CD8-positive, alpha-beta memory T cell (primary cell): ENCODE measurements around the gene BDH1. TPM values are rescaled to one million over a fixed set of nuclear protein-coding genes. Genes with fewer than 3 reads are reported as not detected.

Source experiments
- CTCF ChIA-PET: fragments of 350-600 bp; sonication (Branson Sonifier 250); formaldehyde crosslinking; loops from one replicate; lab custom pipeline; 2021; ENCODE audit warnings: antibody characterized with exemption; lab: Charles Lee
- POLR2A ChIA-PET: fragments of 350-600 bp; sonication (Branson Sonifier 250); formaldehyde crosslinking; loops from one replicate; lab custom pipeline; 2021; ENCODE audit warnings: antibody characterized with exemption; lab: Charles Lee
- DNase-seq, 5 donors: peaks; one replicate each; pipeline versions ENCODE4 v3.0.0 to v3.0.0-alpha.2; 2020 to 2022; ENCODE audit warnings: mixed read lengths in 1 of 5
- H3K27ac ChIP-seq: one replicate; pipeline ENCODE4 v1.7.0; 2013; ENCODE audit warnings: low read depth, mild to moderate bottlenecking, low read length, moderate library complexity
- H3K27me3 ChIP-seq: 2 replicates; pipeline ENCODE4 v1.7.0; 2013; ENCODE audit warnings: low read length, mild to moderate bottlenecking; ENCODE audit not compliant: insufficient read depth, poor library complexity, severe bottlenecking
- H3K36me3 ChIP-seq: 2 replicates; pipeline ENCODE4 v1.7.0; 2013; ENCODE audit warnings: mild to moderate bottlenecking, low read length, moderate library complexity; ENCODE audit not compliant: insufficient read depth
- H3K4me1 ChIP-seq: 2 replicates; pipeline ENCODE4 v1.7.0; 2013; ENCODE audit warnings: mild to moderate bottlenecking, low read length, moderate library complexity; ENCODE audit not compliant: insufficient read depth
- H3K4me3 ChIP-seq: 2 replicates; pipeline ENCODE4 v1.7.0; 2013; ENCODE audit warnings: mild to moderate bottlenecking, low read length
- H3K9me3 ChIP-seq: 2 replicates; pipeline ENCODE4 v1.7.0; 2013; ENCODE audit warnings: mild to moderate bottlenecking, low read length
- H3K27ac Mint-ChIP-seq, 8 donors: one replicate each; pipeline ENCODE4 v1.8.0; 2020 to 2021; ENCODE audit warnings: mixed read lengths in 8 of 8, mild to moderate bottlenecking in 6 of 8, inconsistent platforms in 3 of 8, moderate library complexity in 3 of 8
- H3K27me3 Mint-ChIP-seq, 2 donors: one replicate each; pipeline ENCODE4 v1.8.0; 2020 to 2021; ENCODE audit warnings: mixed read lengths in 2 of 2, mild to moderate bottlenecking in 1 of 2, moderate library complexity in 1 of 2
- H3K36me3 Mint-ChIP-seq, 3 donors: one replicate each; pipeline ENCODE4 v1.8.0; 2020 to 2021; ENCODE audit warnings: mixed read lengths in 3 of 3, inconsistent platforms in 1 of 3, mild to moderate bottlenecking in 1 of 3
- H3K4me1 Mint-ChIP-seq, 3 donors: one replicate each; pipeline ENCODE4 v1.8.0; 2020 to 2021; ENCODE audit warnings: mixed read lengths in 3 of 3, inconsistent platforms in 1 of 3, mild to moderate bottlenecking in 1 of 3
- H3K4me3 Mint-ChIP-seq, 7 donors: one replicate each; pipeline ENCODE4 v1.8.0; 2020 to 2021; ENCODE audit warnings: mixed read lengths in 7 of 7, mild to moderate bottlenecking in 6 of 7, moderate library complexity in 4 of 7, inconsistent platforms in 2 of 7
- H3K9me3 Mint-ChIP-seq, 5 donors: one replicate each; pipeline ENCODE4 v1.8.0; 2020 to 2022; ENCODE audit warnings: mixed read lengths in 5 of 5, mild to moderate bottlenecking in 3 of 5, moderate library complexity in 2 of 5, inconsistent platforms in 1 of 5
- polyA plus RNA-seq: library from polyadenylated mRNA; unstranded; fragments of 300-500 nt; fragmentation: Illumina TruSeq; gene quantifications from one replicate; pipeline ENCODE4 v1.2.3, GENCODE V29; 2021
- total RNA-seq, 2 experiments: library from RNA; stranded (reverse); gene quantifications; one replicate each; pipeline ENCODE4 v1.2.3, GENCODE V29; 2021

Gene BDH1
- total and polyA plus RNA-seq, 3 experiments from 2014 or later: 21.4 to 64.6 (median 59.3) TPM

GRCh38 chr3:197494366-197495058 lies 61.3 kb downstream of the BDH1 start:
- H3K36me3 Mint-ChIP-seq: no peaks in the 10 kb centered on the region
- H3K9me3 ChIP-seq: no peaks in the 10 kb centered on the region
- ChIA-PET POLR2A (no interaction called here), CTCF (interaction anchor here (0.7 kb wide), 1 partner anchor 11 kb away, joined by 3 read pairs; no protein-coding TSS in a partner anchor)
- DNase-seq: no peak
- H3K4me1 ChIP-seq: no peaks in the 10 kb centered on the region
- no peaks in the 10 kb centered on the region for H3K27me3 ChIP-seq
- H3K4me1 Mint-ChIP-seq: no peaks in the 10 kb centered on the region
- H3K36me3 ChIP-seq: no peaks in the 10 kb centered on the region
- H3K27ac Mint-ChIP-seq: peak overlapping the region in 1 of 8 donors; percentile 18
- H3K27ac ChIP-seq: no peak overlapping the region
- H3K9me3 Mint-ChIP-seq: no peaks in the 10 kb centered on the region
- H3K27me3 Mint-ChIP-seq: peaks cover 3 to 18% of the 10 kb centered on the region in 2 donors
- no peak overlapping the region for H3K4me3 ChIP-seq
- no peak overlapping the region for H3K4me3 Mint-ChIP-seq

- Histone ChIP-seq H3K9me3 (no peaks in the 10 kb centered on the region), H3K27ac (no peak overlapping the region), H3K4me3 (no peak overlapping the region), H3K4me1 (no peaks in the 10 kb centered on the region), H3K27me3 (no peaks in the 10 kb centered on the region), H3K36me3 (no peaks in the 10 kb centered on the region)
- Mint-ChIP-seq H3K9me3 (no peaks in the 10 kb centered on the region), H3K36me3 (no peaks in the 10 kb centered on the region), H3K27ac (no peak overlapping the region), H3K4me3 (no peak overlapping the region), H3K27me3 (peaks cover 3 to 18% of the 10 kb centered on the region in 2 donors), H3K4me1 (no peaks in the 10 kb centered on the region)
- DNase-seq: no peak
- ChIA-PET CTCF (no interaction called here), POLR2A (no interaction called here)
Observed at GRCh38 chr3:197493049-197493448, 62.7 kb downstream of the BDH1 start.

GRCh38 chr3:197491923-197492664 lies 63.7 kb downstream of the BDH1 start:
- Mint-ChIP-seq H3K4me1 (no peaks in the 10 kb centered on the region), H3K27ac (no peak overlapping the region), H3K36me3 (no peaks in the 10 kb centered on the region), H3K9me3 (no peaks in the 10 kb centered on the region), H3K27me3 (peaks cover 3 to 18% of the 10 kb centered on the region in 2 donors), H3K4me3 (no peak overlapping the region)
- H3K27me3 ChIP-seq: no peaks in the 10 kb centered on the region
- no peaks in the 10 kb centered on the region for H3K36me3 ChIP-seq
- no peak for DNase-seq
- H3K4me3 ChIP-seq: no peak overlapping the region
- ChIA-PET POLR2A (no interaction called here), CTCF (no interaction called here)
- no peak overlapping the region for H3K27ac ChIP-seq
- no peaks in the 10 kb centered on the region for H3K9me3 ChIP-seq
- no peaks in the 10 kb centered on the region for H3K4me1 ChIP-seq

GRCh38 chr3:197491478-197491877 lies 64.3 kb downstream of the BDH1 start:
- no peaks in the 10 kb centered on the region for H3K9me3 Mint-ChIP-seq
- Histone ChIP-seq H3K4me3 (no peak overlapping the region), H3K4me1 (no peaks in the 10 kb centered on the region), H3K9me3 (no peaks in the 10 kb centered on the region), H3K27me3 (no peaks in the 10 kb centered on the region), H3K27ac (no peak overlapping the region), H3K36me3 (no peaks in the 10 kb centered on the region)
- CTCF ChIA-PET: no interaction called here
- peaks cover 3 to 16% of the 10 kb centered on the region in 2 donors for H3K27me3 Mint-ChIP-seq
- DNase-seq: no peak
- no peak overlapping the region for H3K27ac Mint-ChIP-seq
- no peaks in the 10 kb centered on the region for H3K4me1 Mint-ChIP-seq
- POLR2A ChIA-PET: no interaction called here
- no peaks in the 10 kb centered on the region for H3K36me3 Mint-ChIP-seq
- H3K4me3 Mint-ChIP-seq: no peak overlapping the region

- CTCF ChIA-PET: no interaction called here
- no peak overlapping the region for H3K27ac ChIP-seq
- Mint-ChIP-seq H3K36me3 (no peaks in the 10 kb centered on the region), H3K27me3 (peaks cover 3 to 13% of the 10 kb centered on the region in 2 donors), H3K4me3 (no peak overlapping the region), H3K4me1 (no peaks in the 10 kb centered on the region), H3K27ac (peak overlapping the region in 1 of 8 donors; percentile 92), H3K9me3 (no peaks in the 10 kb centered on the region)
- POLR2A ChIA-PET: no interaction called here
- no peak overlapping the region for H3K4me3 ChIP-seq
- H3K9me3 ChIP-seq: no peaks in the 10 kb centered on the region
- no peaks in the 10 kb centered on the region for H3K36me3 ChIP-seq
- no peaks in the 10 kb centered on the region for H3K27me3 ChIP-seq
- no peaks in the 10 kb centered on the region for H3K4me1 ChIP-seq
- DNase-seq: no peak
Observed at GRCh38 chr3:197490098-197491058, 65.4 kb downstream of the BDH1 start.

GRCh38 chr3:197487911-197488391 lies 67.8 kb downstream of the BDH1 start:
- Histone ChIP-seq H3K4me3 (no peak overlapping the region), H3K36me3 (no peaks in the 10 kb centered on the region), H3K27ac (no peak overlapping the region), H3K4me1 (no peaks in the 10 kb centered on the region), H3K27me3 (no peaks in the 10 kb centered on the region), H3K9me3 (no peaks in the 10 kb centered on the region)
- Mint-ChIP-seq H3K27me3 (peaks cover 4 to 5% of the 10 kb centered on the region in 2 donors), H3K4me3 (no peak overlapping the region), H3K27ac (no peak overlapping the region), H3K9me3 (no peaks in the 10 kb centered on the region), H3K36me3 (no peaks in the 10 kb centered on the region), H3K4me1 (no peaks in the 10 kb centered on the region)
- POLR2A ChIA-PET: no interaction called here
- no peak for DNase-seq
- CTCF ChIA-PET: no interaction called here

GRCh38 chr3:197486861-197487260 lies 68.9 kb downstream of the BDH1 start:
- no peaks in the 10 kb centered on the region for H3K36me3 ChIP-seq
- Mint-ChIP-seq H3K27ac (no peak overlapping the region), H3K4me3 (no peak overlapping the region), H3K4me1 (no peaks in the 10 kb centered on the region), H3K36me3 (no peaks in the 10 kb centered on the region), H3K27me3 (peaks cover under 1 to 5% of the 10 kb centered on the region in 2 donors), H3K9me3 (no peaks in the 10 kb centered on the region)
- H3K27me3 ChIP-seq: no peaks in the 10 kb centered on the region
- no peak overlapping the region for H3K4me3 ChIP-seq
- H3K9me3 ChIP-seq: no peaks in the 10 kb centered on the region
- ChIA-PET CTCF (no interaction called here), POLR2A (no interaction called here)
- DNase-seq: no peak
- no peak overlapping the region for H3K27ac ChIP-seq
- no peaks in the 10 kb centered on the region for H3K4me1 ChIP-seq
